GM23248 (cell line): ENCODE data around the gene CLCN4. TPM values are rescaled to one million over a fixed set of nuclear protein-coding genes. Genes with fewer than 3 reads are reported as not detected.

ENCODE experiments used
- DNase-seq: peaks from one replicate; pipeline ENCODE4 v3.0.0-alpha.2; 2015
- H2AFZ ChIP-seq: fragments of 200-600 bp; sonication (generic); 2 replicates; pipeline ENCODE4 v1.6.1; 2016; ENCODE audit warnings: antibody characterized with exemption
- H3F3A ChIP-seq: fragments of 200-600 bp; sonication (generic); 2 replicates; pipeline ENCODE4 v1.6.1; 2016; ENCODE audit warnings: mild to moderate bottlenecking, antibody characterized with exemption, mixed run types; ENCODE audit not compliant: insufficient read depth
- H3K27ac ChIP-seq: fragments of 200-600 bp; sonication (generic); 2 replicates; pipeline ENCODE4 v1.5.1; 2016; ENCODE audit warnings: mild to moderate bottlenecking
- H3K27me3 ChIP-seq: fragments of 200-600 bp; sonication (generic); replicated peaks from 2 replicates; pipeline ENCODE4 v1.6.1; 2016; ENCODE audit warnings: mild to moderate bottlenecking; ENCODE audit not compliant: insufficient read depth
- H3K36me3 ChIP-seq: fragments of 200-600 bp; sonication (generic); 2 replicates; pipeline ENCODE4 v1.6.1; 2016; ENCODE audit warnings: low read depth, mild to moderate bottlenecking
- H3K4me1 ChIP-seq: fragments of 200-600 bp; sonication (generic); 2 replicates; pipeline ENCODE4 v1.6.1; 2016; ENCODE audit warnings: mild to moderate bottlenecking; ENCODE audit not compliant: insufficient read depth
- H3K4me2 ChIP-seq: fragments of 200-600 bp; sonication (generic); one replicate; pipeline ENCODE4 v1.6.1; 2016; ENCODE audit warnings: mild to moderate bottlenecking; ENCODE audit not compliant: unreplicated experiment
- H3K4me3 ChIP-seq: fragments of 200-600 bp; sonication (generic); 2 replicates; pipeline ENCODE4 v1.5.1; 2016; ENCODE audit warnings: mild to moderate bottlenecking
- H3K79me2 ChIP-seq: fragments of 200-600 bp; sonication (generic); 2 replicates; pipeline ENCODE4 v1.6.1; 2016; ENCODE audit warnings: mild to moderate bottlenecking; ENCODE audit not compliant: insufficient read depth
- H3K9ac ChIP-seq: fragments of 200-600 bp; sonication (generic); 2 replicates; pipeline ENCODE4 v1.6.1; 2016; ENCODE audit warnings: mild to moderate bottlenecking
- H3K9me2 ChIP-seq: fragments of 200-600 bp; sonication (generic); 2 replicates; pipeline ENCODE4 v1.6.1; 2016; ENCODE audit warnings: mixed run types, mild to moderate bottlenecking, moderate library complexity; ENCODE audit not compliant: insufficient read depth
- H3K9me3 ChIP-seq: fragments of 200-600 bp; sonication (generic); one replicate; pipeline ENCODE4 v1.6.1; 2017; ENCODE audit warnings: low read depth
- H4K20me1 ChIP-seq: fragments of 200-600 bp; sonication (generic); 2 replicates; pipeline ENCODE4 v1.6.0; 2016; ENCODE audit not compliant: insufficient read depth
- EZH2 ChIP-seq: fragments of 200-600 bp; sonication (generic); IDR thresholded peaks from 2 replicates; pipeline ENCODE4 v1.6.1; 2018; ENCODE audit warnings: antibody characterized with exemption, mild to moderate bottlenecking; ENCODE audit not compliant: insufficient read depth, poor library complexity, severe bottlenecking
- EZH2phosphoT487 ChIP-seq: fragments of 200-600 bp; sonication (generic); IDR thresholded peaks from 2 replicates; pipeline ENCODE4 v1.6.1; 2018; ENCODE audit warnings: antibody characterized with exemption, moderate library complexity, mild to moderate bottlenecking, low read depth; ENCODE audit not compliant: insufficient read depth
- WGBS, 2 experiments: methylation state at CpG; one replicate each; pipeline ENCODE4 v1.1.6; 2015 to 2017; ENCODE audit warnings: low lambda C conversion rate in 2 of 2, low coverage in 1 of 2; ENCODE audit errors: missing lambda C conversion rate in 2 of 2; 5-methylcytosine and 5-hydroxymethylcytosine counted together
- in situ Hi-C: fragments of 300-500 bp; cut with MboI; formaldehyde crosslinking; loops from 2 replicates; pipeline ENCODE4 v1.15.0; 2020
- polyA plus RNA-seq: library from polyadenylated mRNA; unstranded; fragments of >200 nt; fragmentation: Nextera tagmentation; extraction: Ambion mirVana; gene quantifications from 2 replicates; pipeline ENCODE4 v1.2.1, GENCODE V29; 2016
- total RNA-seq: library from RNA; depleted of rRNA; stranded (reverse); fragments of >200 nt; shearing (Covaris generic); gene quantifications from 2 replicates; pipeline ENCODE4 v1.2.3, GENCODE V29; 2014

Gene CLCN4
- total and polyA plus RNA-seq, 2 experiments from 2014 or later, result 0.29 to 0.97 TPM

GRCh38 chrX:10115082-10115481, 41.7 kb upstream of the CLCN4 start:
- Histone ChIP-seq H3K79me2 (no peaks in the 10 kb centered on the region), H3K4me2 (no peak overlapping the region), H3K4me3 (no peak overlapping the region), H2AFZ (no peak overlapping the region), H3F3A (no peaks in the 10 kb centered on the region), H3K9me2 (no peaks in the 10 kb centered on the region), H3K27me3 (no peaks in the 10 kb centered on the region), H3K9ac (no peak overlapping the region), H4K20me1 (no peaks in the 10 kb centered on the region), H3K27ac (no peak overlapping the region), H3K4me1 (no peaks in the 10 kb centered on the region), H3K36me3 (no peaks in the 10 kb centered on the region; the same call in 1 of the 2 replicates), H3K9me3 (no peaks in the 10 kb centered on the region)
- 93 to 99% methylated on average over 5 of the region's 5 CpGs for WGBS, 2 experiments
- in situ Hi-C loops, result loop anchor here (25.0 kb wide), 1 partner anchor 228 kb away; no protein-coding TSS in a partner anchor
- TF ChIP-seq EZH2phosphoT487, result no peak
- no peak for TF ChIP-seq EZH2
- no peak for DNase-seq

GRCh38 chrX:10117301-10117700, 39.5 kb upstream of the CLCN4 start:
- Histone ChIP-seq H3K27ac (no peak overlapping the region), H3K27me3 (no peaks in the 10 kb centered on the region), H3F3A (no peaks in the 10 kb centered on the region), H3K4me1 (no peaks in the 10 kb centered on the region), H3K9me2 (no peaks in the 10 kb centered on the region), H3K9me3 (no peaks in the 10 kb centered on the region), H2AFZ (no peak overlapping the region), H4K20me1 (no peaks in the 10 kb centered on the region), H3K79me2 (no peaks in the 10 kb centered on the region), H3K4me2 (no peak overlapping the region), H3K9ac (no peak overlapping the region), H3K4me3 (no peak overlapping the region), H3K36me3 (no peaks in the 10 kb centered on the region; the same call in 1 of the 2 replicates)
- DNase-seq, result no peak
- 97 to 99% methylated on average over 14 to 31 of the region's 31 CpGs for WGBS, 2 experiments
- TF ChIP-seq EZH2 (no peak), EZH2phosphoT487 (no peak)
- in situ Hi-C loops, result loop anchor here (25.0 kb wide), 1 partner anchor 230 kb away; no protein-coding TSS in a partner anchor

DNA sequence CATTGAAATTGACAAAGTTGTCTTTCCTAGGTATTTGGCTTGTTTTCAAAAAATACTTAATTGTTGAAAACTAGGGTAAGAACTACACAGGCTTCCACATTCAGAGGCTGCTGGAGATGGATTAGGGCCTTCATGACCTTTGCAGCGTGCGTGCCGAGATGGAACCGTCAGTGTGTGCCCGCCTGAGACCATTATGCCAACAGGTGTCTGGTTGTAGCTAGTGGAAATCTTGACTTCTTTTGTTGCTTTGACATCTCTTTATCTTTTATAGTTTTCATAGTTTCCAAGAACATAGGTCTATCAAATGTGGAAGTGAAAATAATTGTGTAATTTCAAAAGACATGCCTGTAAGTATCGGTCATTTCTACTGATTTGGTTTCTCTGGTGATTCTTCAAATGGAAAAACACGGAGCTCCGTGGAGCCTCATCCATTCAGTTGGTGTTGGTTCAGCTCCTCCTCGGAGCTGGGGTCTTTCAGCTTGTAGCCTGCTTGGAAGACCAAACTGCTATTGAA, 38.9 kb upstream of the CLCN4 start:
- Histone ChIP-seq H3K4me1 (no peaks in the 10 kb centered on the region), H3K4me2 (no peak overlapping the region), H3F3A (no peaks in the 10 kb centered on the region), H3K9me3 (no peaks in the 10 kb centered on the region), H3K27me3 (no peaks in the 10 kb centered on the region), H4K20me1 (no peaks in the 10 kb centered on the region), H2AFZ (no peak overlapping the region), H3K9ac (no peak overlapping the region), H3K4me3 (no peak overlapping the region), H3K36me3 (no peaks in the 10 kb centered on the region; the same call in 1 of the 2 replicates), H3K27ac (no peak overlapping the region), H3K9me2 (no peaks in the 10 kb centered on the region), H3K79me2 (no peaks in the 10 kb centered on the region)
- WGBS, 2 experiments, result 94 to 95% methylated on average over 9 of the region's 9 CpGs
- in situ Hi-C loops, result loop anchor here (25.0 kb wide), 1 partner anchor 231 kb away; no protein-coding TSS in a partner anchor
- DNase-seq, result no peak
- TF ChIP-seq EZH2phosphoT487 (no peak), EZH2 (no peak)

DNA sequence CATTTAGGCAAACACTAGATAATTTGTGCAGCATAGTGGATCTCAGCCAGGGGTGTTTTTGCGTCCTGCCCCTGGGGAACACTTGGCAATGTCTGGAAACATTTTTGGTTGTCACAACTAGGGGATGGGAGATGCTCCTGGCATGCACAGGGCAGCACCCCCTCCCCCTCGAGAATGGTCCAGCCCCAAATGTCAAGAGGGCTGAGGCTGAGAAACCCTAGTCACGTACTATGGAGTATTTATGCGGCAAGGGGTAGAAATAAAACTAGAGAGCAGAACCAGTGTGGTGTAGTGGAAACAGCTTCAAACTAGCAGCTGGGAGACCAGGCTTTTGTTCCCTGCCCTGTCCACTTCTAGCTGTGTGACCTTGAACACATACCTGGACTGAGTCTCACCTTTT, 38.2 kb upstream of the CLCN4 start:
- Histone ChIP-seq H3K9ac (no peak overlapping the region), H3F3A (no peaks in the 10 kb centered on the region), H4K20me1 (no peaks in the 10 kb centered on the region), H3K4me1 (no peaks in the 10 kb centered on the region), H3K79me2 (no peaks in the 10 kb centered on the region), H3K36me3 (no peaks in the 10 kb centered on the region; the same call in 1 of the 2 replicates), H3K4me3 (no peak overlapping the region), H3K27me3 (no peaks in the 10 kb centered on the region), H3K27ac (no peak overlapping the region), H3K9me3 (no peaks in the 10 kb centered on the region), H3K4me2 (no peak overlapping the region), H2AFZ (no peak overlapping the region), H3K9me2 (no peaks in the 10 kb centered on the region)
- TF ChIP-seq EZH2phosphoT487, result no peak
- TF ChIP-seq EZH2, result no peak
- in situ Hi-C loops, result loop anchor here (25.0 kb wide), 1 partner anchor 231 kb away; no protein-coding TSS in a partner anchor
- DNase-seq, result no peak
- 95 to 96% methylated on average over 4 of the region's 4 CpGs for WGBS, 2 experiments
